Stromal cell of bone marrow (primary cell): ENCODE results near the gene NKAIN2.
A peak's percentile ranks its signal among the peaks of the same experiment; 100 is the strongest.
"Not testable (repeated sequence)": the region's sequence is repeated elsewhere in the genome, so short reads cannot be mapped to it uniquely, and the experiment has no call there.

ENCODE experiments used
- DNase-seq: peaks from one replicate; pipeline ENCODE4 v3.0.0-alpha.2; 2012; ENCODE audit warnings: low read depth

NKAIN2 gene

GRCh38 chr6:124512431-124512830, 708.8 kb downstream of the NKAIN2 start:
- no peak for DNase-seq

- no peak for DNase-seq
Observed at GRCh38 chr6:124517339-124517738, 713.7 kb downstream of the NKAIN2 start.

GRCh38 chr6:124520514-124520913, 716.8 kb downstream of the NKAIN2 start:
- DNase-seq, result peak; percentile 14

- DNase-seq, result no peak
Observed at GRCh38 chr6:124522335-124522734, 718.7 kb downstream of the NKAIN2 start.

GRCh38 chr6:124524491-124525200, 721.0 kb downstream of the NKAIN2 start:
- DNase-seq, result no peak

GRCh38 chr6:124530926-124531325, 727.3 kb downstream of the NKAIN2 start:
- no peak for DNase-seq

- DNase-seq, result no peak
Observed at GRCh38 chr6:124535299-124535698, 731.6 kb downstream of the NKAIN2 start.

- peak; percentile 6 for DNase-seq
Observed at GRCh38 chr6:124535746-124536145, 732.1 kb downstream of the NKAIN2 start.

GRCh38 chr6:124536157-124536841, 732.6 kb downstream of the NKAIN2 start:
- DNase-seq, result no peak

- no peak for DNase-seq
Observed at GRCh38 chr6:124536842-124537191, 733.2 kb downstream of the NKAIN2 start.

- no peak for DNase-seq
Observed at GRCh38 chr6:124539096-124539495, 735.4 kb downstream of the NKAIN2 start.

- DNase-seq, result no peak
Observed at GRCh38 chr6:124541573-124541972, 737.9 kb downstream of the NKAIN2 start.

- no peak for DNase-seq
Observed at GRCh38 chr6:124546601-124547000, 742.9 kb downstream of the NKAIN2 start.

- DNase-seq, result no peak
Observed at GRCh38 chr6:124551711-124552233, 748.1 kb downstream of the NKAIN2 start.

- DNase-seq, result no peak
Observed at GRCh38 chr6:124557873-124558272, 754.2 kb downstream of the NKAIN2 start.

GRCh38 chr6:124560078-124560477, 756.4 kb downstream of the NKAIN2 start:
- not testable (repeated sequence) for DNase-seq

- DNase-seq, result no peak
Observed at GRCh38 chr6:124560873-124561567, 757.4 kb downstream of the NKAIN2 start.

- no peak for DNase-seq
Observed at GRCh38 chr6:124561635-124562130, 758.0 kb downstream of the NKAIN2 start.

- DNase-seq, result not testable (repeated sequence)
Observed at GRCh38 chr6:124564125-124564524, 760.5 kb downstream of the NKAIN2 start.

- DNase-seq, result no peak
Observed at GRCh38 chr6:124567401-124567800, 763.7 kb downstream of the NKAIN2 start.

GRCh38 chr6:124573953-124574352, 770.3 kb downstream of the NKAIN2 start:
- DNase-seq, result no peak

- DNase-seq, result no peak
Observed at GRCh38 chr6:124577734-124578281, 774.1 kb downstream of the NKAIN2 start.
